Mesenteric fat pad (tissue), 1 donor: ENCODE measurements around the gene PTPN20. TPM values are rescaled to one million over a fixed set of nuclear protein-coding genes. Genes with fewer than 3 reads are reported as not detected.

Source experiments
- DNase-seq: peaks from one replicate; pipeline ENCODE4 v3.0.0-alpha.2; 2020; ENCODE audit warnings: low spot score
- total RNA-seq: library from RNA; stranded (reverse); fragmentation: NEBNext Ultra II Directional; extraction: Animal tissue kit (Norgen Biotek cat#: 25700); gene quantifications from one replicate; pipeline ENCODE4 v1.2.1, GENCODE V29; 2021
- donor health status: DM: yes; HTN: yes; CAD: no.

PTPN20 gene
- total RNA-seq, 1 donor from 2014 or later, result 0.74 TPM

DNA sequence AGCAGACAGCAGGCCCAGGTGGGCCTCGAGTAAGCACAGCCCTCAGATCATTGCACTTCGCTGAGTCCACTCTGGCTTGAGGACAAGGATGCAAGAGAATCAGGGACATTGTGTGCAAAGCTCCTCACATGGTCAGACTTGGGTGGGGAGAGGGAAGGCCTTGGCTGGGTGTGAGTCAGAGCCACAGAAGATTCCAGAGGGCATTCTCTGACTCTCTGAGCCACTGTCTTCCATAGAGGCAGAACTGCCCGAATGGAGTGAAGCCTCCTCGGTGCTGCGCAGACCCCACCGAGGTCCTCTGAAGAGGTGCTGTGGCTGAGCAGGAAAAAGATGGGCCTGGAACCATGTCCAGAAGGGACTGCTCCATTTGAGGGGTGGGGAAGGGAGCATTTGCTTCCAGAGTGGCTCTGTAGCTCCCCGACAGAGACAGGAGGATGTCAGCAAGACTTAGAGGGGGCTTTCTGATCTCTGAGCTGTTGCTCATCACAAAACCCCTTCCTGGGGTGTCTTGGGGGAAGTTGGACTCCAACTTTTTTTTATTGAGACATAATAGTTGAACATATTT is 120.8 kb downstream of the PTPN20 start:
- DNase-seq, result peak; percentile 69

DNA sequence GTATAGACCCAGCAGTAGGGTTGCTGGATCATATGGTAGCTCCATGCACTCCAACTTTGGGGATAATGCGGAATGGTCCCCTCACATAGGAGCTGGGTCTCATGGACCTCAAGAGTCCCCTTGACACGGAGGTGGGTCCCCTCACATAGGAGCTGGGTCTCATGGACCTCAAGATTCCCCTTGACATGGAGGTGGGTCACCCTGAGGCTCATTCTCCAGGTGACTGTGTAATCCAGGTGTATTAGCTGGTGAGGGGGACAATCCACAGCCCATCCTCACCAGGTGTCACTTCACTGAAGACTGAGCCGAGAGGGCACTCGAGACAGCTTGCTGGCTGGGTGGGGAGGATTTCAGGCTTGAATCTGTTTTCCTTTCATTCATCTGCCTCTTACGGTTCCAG is 121.9 kb downstream of the PTPN20 start:
- peak; percentile 67 for DNase-seq

DNA sequence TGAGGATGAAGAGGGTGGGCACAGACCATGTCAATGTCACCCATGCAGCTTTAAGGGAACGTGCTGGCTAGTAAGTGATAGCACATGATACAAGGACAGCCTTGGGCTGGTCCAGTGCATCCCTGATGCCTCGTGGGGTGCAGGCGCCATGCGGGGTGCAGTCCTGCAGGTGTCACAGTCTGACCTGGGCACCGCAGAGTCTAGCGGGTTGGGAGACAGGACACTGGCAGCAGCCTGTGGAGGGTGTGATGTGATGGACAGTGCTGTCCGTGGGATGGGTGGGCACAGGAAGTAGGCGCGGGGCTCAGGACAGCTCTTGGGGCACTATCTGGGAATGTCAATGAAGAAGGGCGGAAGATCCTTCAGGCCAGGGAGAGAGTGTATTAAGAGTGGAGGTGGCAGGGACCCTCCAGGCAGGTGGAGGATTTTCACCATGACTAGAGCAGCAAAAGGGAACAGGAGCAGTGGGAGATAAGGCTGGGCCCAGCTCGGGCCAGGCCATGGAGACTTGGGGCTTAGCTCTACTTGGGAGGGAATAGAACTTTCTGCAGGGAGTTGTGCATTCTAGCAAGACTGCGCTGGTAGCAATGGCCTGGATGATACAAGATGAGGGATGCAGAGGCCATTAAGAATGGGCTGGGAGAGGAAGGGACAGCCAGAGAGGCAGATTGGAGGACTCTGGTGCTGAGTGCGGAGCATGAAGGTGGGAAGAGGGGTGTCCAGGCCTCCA is 122.5 kb downstream of the PTPN20 start:
- peak; percentile 83 for DNase-seq

DNA sequence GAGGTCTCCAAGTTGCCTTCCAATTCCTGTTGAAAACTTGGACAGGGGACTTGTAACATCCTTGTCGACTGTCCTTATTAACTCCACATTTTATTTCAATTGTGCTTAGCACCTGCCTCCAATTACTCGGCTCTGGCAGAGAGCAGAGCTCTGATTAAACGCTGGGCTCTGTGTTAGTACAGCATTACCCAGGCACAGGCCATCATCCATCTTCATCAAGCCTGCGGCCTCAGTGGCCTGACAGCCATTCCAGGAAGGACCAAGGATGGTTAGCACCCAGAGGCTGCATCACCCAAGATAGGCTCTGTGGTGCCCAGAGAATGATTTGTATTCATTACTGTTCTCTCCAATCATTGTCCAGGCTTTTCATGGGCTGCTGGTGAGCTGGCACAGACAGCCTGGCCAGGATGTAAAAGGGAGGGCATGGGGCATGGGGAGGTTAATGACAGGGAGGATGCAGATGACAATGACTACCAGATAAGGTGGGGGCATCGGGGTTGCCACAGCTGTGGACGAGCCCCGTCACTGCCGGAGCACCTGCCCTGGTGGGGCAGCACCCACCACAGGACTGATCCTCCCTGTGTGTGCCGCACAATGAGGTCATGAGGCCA is 123.3 kb downstream of the PTPN20 start:
- DNase-seq, result peak; percentile 53

DNA sequence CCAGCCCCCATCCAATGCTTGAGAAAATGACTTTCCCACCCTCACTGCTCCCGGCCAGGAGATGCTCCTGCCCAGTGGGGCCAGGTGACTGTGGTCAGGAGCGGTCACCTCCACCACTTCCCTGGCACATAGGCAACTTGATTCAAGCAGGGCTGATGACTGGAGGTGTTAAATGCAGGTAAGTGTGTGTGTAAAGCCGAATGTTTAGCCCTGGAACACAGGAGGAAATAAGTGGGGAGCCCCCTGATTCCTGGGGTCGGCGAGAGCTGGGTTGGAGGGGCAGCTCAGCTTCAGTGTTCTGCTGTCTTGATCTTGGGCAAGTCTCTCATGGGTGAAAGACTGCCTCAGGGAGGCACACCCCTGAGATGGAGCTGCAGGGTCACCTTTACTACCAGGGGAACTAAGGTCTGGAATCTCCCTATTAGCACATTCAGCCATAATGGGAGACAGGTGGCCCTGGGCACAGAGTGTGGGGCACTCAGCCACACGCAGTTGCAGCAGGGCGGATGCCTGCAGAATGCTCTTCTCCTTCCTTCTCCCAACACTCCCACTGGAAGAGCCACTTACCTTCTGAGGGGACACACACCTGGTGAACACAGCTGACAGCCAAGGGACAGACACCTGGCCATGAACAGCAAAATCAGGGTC is 124.1 kb downstream of the PTPN20 start:
- DNase-seq, result peak; percentile 62

DNA sequence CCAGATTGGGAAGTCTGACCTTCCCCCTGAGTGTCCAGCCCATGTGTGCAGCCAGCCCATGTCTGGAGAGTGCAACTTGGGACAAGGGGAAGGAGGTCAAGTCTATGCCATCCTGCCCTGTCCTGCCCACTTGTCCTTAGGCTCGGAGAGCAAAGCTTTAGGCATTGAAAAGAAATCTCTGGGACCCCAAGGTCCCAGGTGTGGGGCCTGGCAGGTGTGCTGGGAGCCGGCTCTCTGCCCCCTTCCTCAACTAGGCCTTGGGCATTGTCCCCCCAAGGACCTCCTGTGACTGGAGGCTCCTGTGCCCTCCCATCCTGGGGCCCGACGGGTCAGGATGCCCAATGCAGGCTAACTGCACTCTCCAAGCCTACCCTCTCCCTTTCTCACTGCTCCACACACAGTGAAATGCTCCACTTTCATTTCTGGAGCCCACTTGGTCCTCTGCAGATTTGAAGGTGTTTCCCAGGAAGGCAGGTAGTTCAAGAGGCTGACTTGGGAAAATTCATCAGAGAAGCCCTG is 124.7 kb downstream of the PTPN20 start:
- DNase-seq, result peak; percentile 35

DNA sequence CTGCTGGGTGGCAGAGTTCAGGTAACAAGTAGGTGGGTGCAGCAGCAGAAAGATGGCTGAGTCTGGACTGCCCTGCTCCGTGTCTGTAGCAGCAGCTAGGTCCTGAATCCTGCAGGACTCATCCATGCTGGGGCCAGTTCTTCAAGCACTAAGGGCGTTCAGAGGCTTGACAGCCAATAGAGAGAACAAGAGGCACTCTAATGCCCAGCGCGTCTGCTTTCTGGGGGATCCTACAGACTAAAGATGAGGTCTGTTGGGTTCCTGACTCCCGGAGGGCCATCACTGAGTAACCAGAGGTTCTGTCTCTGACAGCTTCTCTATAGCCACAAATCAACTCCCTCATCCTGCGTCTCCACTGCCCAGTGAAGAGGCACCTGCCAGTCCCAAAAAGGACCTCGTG is 125.5 kb downstream of the PTPN20 start:
- DNase-seq, result no peak

DNA sequence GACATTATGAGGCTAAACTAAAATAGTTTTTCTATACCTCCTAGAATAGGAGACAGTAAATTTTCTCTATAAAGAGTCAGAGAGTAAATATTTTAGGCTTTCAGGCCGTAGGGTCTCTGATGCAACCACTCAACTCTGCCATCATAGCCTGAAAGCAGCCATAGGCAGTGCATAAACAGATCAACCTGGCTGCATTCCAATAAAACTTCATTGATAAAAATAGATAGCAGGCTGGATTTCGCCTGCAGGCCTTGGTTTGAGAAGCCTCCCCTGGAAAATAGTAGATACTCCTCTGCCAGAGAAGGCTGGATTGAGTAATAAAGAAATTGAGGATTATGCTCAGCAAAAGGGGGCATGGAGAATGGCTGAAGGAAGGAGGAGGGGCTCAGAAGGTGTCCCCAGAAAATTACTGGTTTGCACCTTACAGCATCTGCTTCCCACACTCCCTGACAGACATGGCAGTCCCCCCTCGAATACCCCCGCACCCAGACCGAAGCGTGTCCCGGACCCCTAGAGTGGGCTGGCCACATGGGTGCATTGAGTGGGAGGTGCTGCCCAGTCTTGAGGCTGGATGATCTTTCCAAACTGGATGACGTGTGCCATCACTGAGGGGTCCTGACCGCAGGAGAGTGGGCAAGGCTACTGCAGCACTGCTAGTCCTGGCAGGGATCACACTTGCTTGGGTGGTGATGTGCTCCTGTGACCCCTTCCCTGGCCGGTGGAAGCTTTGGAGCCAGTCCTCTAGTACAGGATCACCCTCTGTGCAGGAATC is 126.6 kb downstream of the PTPN20 start:
- peak; percentile 35 for DNase-seq

DNA sequence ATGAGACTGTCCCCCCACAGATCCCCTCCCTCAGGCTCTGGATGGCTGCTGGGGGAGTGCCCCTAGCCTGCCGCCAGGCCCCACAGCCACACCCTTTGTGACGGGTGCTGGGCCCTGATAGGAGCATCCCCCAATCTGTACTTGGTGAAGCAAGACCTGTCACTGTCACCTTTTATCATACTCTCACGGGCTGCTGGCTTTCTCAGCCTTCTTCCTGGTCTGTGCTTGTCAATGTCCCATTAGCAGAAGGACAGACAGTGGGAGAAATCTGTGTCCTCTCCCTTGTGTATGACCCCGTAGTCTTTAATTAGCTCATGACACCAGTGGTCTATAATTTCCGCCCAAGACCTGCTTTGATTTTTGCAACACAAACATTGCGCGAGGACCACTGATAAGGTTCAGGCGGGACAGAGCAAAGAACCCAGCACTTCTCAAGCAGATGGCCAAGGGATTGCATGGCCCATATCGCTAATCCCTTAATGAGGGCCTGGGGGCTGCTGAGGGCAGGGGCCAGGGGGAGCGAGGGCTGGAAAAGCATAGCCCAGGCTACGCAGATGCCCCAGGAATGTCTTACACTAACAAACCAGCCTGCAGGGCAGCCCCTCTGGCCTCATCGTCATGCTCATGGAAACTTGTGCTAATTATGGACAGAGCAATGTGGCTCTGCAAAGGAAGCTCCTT is 127.8 kb downstream of the PTPN20 start:
- DNase-seq, result peak; percentile 64

DNA sequence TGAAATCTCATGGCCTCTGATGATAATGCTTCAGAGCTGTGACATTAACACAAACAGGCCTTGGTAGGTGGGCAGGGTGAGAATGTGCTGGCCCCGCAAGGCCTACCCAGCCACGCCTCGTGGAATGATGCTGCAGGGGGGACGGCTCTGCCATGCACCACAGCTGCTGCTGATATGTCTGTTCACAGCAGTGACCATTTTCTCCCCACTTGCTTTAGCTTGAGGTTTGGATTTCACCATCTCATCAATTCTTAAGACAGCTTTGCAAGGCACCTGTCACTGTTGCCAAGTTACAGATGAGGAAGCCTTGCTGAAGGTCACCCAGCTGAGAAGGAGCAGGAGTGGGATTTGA is 128.3 kb downstream of the PTPN20 start:
- DNase-seq, result peak; percentile 83

DNA sequence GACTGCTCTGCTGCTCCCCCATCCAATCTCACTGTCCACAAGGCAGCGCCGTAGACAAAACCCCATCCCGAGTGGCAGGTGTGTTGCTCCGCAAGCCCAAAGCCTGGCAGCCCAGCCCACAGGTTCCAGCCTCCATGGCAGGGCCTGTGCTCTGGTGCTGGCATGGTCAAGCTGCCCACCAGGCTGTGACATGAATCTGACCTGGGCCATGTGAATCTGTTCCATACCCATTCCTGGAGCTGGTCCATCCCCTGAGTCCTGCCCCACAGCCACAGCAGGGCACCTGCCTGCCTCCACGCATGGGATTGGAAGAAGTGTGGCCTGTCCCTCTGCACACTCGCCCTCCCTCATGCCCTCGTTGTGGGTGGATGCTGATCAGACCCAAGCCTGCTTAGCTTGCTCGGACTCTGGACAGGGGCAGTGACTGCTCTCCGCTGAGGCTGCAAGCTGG is 128.8 kb downstream of the PTPN20 start:
- DNase-seq, result peak; percentile 85

DNA sequence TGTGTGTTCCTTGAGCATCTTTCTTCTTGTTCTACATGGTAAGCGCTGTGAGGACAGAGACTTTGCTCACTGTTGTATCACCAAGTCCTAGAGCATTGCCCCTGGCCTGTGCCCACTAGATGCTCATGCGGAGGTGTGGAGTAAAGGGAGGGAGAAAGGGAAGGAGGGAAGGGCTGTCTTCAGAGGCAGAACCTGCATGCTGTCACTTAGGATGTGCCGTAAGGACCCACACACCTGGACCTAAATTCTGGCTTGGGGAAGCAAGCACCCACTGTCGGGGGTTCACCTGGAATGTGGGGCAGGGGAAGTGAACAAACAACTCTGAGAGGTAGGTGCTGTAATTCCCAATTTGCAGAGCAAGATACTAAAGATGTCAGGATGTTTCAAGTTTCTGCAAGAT is 129.5 kb downstream of the PTPN20 start:
- peak; percentile 30 for DNase-seq

DNA sequence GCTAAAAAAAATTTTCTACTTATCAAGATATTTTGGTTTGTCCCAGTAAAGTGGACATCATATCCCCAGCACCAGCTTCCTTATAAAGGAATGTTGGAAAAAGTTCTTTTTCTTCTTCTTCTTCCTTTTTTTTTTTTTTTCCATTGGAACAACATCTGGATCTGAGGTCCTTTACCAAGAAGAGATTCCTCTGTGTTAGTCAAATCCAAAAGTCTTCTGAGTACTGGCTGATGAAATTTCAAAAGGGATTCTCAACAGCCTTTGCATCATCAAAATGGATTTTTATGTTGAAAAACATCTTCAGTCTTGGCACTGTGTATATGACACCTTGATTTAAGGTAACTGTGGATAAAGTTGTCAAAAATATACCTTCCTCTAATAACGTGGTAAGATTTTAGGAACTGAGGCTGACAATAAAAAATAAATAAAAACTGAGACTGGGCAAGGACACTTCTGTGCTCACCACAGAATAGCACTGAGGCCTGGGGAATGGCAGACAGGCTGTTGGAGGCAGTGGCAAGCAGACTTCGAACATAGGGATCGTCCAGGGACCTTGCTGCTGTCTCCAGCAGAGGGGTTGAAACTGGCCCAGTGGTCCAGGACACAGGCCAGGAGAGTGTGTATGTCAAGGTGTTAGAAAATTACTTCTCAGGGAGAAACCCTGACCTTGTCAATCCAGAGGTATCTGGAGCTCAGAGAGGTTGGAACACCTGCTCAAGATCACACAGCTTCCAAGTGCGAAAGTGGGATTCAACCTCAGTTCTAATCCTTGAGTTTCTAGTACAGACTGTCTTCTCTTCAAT is 130.4 kb downstream of the PTPN20 start:
- DNase-seq, result no peak

DNA sequence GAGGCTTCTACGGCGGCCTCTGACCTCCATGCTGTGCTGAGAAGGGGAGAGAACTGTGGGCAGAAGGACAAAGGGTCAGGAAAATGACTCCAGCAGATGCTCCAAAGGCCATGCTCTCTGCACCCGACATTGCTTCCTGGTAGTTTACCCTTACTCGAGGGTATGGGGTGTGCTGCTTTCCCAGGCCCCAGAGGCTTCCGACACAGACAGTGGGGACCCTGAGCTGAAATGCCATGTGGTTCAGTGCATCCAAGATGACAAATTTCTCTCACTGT is 130.9 kb downstream of the PTPN20 start:
- DNase-seq, result peak; percentile 68

DNA sequence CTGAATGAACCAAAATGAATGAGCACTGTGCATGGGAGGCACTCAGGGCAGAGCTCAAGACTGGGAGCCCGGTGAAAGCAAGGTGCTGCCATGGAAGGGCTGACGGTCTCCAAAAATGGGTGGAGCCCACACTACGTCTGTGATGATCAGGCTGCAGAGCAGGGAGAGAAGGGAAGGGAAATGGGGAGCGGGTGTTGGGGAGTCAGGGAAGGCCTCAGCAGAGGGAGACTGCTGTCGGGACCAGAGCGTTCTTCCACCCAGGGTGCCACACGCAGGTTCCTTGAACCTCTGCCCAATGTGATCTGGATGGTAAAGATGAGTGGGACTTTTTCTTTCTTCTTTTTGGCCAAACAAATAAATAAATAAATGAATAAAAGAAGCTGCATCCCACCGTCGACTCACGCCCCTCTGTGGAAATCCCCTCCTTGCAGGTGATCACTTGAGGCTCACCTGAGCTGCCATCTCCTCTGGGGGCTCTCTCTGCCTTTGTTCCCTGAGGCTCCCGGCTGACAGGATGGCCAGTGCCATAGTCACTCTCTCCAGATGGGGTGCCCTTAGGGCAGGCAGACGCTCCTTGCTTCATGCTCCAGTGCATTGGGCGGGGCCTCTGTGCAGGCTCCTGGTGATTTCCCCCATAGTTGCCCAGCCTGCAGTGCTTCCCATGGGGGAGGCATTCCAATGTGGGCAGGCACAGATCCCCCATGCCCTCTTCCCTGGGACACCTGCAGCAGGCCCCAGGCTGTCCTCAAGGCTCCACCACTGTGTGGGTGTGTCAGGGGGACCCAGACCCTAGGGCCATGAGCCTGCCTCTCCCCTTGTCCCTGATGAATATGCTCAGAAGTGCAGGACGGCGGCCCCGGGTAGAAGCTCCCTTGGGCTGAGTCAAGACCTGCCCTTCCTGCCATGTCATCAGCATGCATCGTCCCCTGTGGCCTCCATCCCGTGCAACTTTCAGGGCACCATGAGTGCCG is 131.8 kb downstream of the PTPN20 start:
- peak; percentile 80 for DNase-seq

DNA sequence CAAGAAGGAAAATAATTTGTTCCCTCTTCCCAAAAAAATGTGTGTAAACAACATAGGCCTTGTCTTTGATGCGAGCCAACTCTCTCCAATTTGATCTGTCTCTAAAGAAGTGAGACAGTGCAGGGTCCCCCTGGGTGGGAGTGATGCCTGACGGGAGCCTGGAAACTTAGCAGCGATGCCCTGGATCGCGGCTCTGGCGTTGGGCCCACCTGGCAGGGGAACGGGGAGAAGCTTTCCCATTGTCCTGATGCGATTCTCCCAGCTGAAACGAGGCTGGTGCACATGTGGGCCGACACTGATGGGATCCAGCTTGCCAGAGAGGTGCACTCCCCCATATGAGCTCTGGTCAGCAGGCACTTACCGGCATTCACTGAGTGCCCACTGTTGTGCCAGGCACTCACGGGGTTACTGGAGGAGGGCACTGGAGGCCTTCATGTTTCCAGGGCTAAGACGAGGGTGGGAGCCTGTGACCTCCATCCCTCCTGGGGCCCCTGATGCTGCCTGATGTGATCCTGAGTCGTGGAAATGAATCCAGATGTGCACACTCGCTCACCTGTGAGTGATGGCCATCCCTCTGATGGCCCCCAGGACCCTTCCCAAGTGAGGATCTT is 132.8 kb downstream of the PTPN20 start:
- peak; percentile 59 for DNase-seq

DNA sequence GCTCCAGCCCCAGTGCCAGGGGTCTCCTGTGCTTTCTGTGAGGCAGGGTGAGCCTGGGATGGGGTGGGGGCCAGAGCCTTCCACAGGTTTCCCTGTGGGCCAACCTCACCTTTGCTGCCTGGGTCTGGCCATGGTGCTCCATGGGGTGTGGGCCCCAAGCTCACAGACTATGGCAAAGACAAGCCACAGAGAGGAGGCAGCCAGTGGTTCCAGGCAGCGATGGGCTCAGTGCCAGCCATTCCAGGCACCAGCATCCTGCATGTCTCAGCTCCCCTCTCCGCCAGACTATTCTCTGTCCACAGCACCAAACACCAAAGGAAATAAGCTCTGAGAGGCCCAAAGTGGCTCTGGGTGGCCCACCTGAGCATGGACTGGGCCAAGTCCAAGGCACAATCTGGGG is 133.5 kb downstream of the PTPN20 start:
- peak; percentile 76 for DNase-seq

DNA sequence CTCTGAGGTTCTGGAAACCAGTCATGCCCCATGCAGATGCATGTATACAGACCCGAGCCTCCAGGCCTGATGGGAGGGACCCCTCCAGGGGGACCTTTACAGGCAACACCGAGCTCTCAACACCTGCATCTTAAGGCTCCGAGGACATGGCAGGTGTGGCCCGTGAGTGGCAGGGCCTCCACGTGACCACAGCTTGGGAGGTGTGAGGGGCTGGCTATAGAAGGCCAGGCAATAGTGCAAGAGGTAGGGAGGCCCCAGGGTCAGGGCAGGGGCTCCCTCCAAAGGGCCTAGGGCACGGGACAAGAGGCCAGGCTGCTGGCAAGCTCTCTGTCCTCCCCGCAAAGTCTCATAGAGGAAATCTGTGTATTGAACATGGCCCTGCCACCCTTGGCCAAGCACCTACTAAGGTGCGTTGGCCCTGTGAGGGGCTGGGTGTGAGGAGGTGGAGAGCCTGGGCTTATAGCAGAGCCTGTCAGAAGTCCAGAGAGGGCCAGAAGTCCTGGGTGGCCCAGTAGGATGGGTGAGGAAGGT is 134.2 kb downstream of the PTPN20 start:
- DNase-seq, result peak; percentile 81
